KOPT-K1 (cell line): ENCODE measurements around the gene SCLT1.

Experiments
- H3K27ac ChIP-seq: fragments of 200-600 bp; sonication (generic); 2 replicates; pipeline ENCODE4 v1.5.1; 2016; ENCODE audit warnings: antibody characterized with exemption, mild to moderate bottlenecking, low read depth, low read length; ENCODE audit not compliant: poor library complexity, severe bottlenecking
- H3K36me3 ChIP-seq: fragments of 200-600 bp; sonication (generic); 2 replicates; pipeline ENCODE4 v1.5.1; 2017; ENCODE audit warnings: antibody characterized with exemption, mild to moderate bottlenecking, low read length, moderate library complexity; ENCODE audit not compliant: insufficient read depth
- H3K9me3 ChIP-seq: fragments of 200-600 bp; sonication (generic); 2 replicates; pipeline ENCODE4 v1.5.1; 2017; ENCODE audit warnings: antibody characterized with exemption, low read length, mild to moderate bottlenecking; ENCODE audit not compliant: insufficient read depth, poor library complexity, severe bottlenecking

Gene SCLT1

DNA sequence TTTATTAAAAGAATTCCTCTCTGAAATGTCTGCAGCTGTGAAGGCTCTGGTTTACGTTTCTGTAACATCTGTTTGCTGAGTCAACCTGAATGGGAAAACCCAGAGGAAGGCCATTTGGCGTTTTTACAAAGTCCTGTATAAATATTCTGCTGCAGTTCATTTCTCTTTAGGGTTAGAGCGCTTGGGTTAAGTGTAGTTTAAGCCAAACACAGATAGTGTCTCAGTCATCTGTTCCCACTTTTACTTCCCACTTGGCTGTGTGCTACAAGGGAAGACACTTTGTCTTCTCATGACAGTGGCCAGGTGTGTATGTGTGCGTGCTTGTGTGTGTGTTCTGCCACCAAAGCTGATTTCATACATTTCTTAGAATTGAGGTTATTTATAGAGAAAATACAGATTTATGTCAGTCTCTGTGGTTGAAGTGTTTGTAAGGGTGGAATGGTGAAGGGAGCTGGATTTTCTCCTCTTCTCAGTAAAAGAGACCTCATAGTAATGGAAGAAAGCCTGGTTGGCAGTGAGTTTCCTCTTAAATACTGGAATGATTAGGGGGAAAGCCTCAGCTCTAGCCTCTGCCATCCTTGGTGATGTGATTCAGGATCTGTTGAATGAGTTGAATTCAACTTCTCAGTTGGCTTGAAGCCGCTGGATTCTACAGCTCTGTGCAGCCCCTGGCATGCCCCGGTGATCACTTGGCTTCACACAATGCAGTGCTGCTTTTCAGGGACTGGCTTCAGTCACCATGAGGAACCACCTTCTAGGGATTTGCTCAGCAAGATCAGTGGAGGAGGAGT is 233.3 kb downstream of the SCLT1 start:
- no peak overlapping the region for H3K27ac ChIP-seq
- H3K36me3 ChIP-seq: peaks cover 100% of the 10 kb centered on the region
- H3K9me3 ChIP-seq: no peaks in the 10 kb centered on the region

DNA sequence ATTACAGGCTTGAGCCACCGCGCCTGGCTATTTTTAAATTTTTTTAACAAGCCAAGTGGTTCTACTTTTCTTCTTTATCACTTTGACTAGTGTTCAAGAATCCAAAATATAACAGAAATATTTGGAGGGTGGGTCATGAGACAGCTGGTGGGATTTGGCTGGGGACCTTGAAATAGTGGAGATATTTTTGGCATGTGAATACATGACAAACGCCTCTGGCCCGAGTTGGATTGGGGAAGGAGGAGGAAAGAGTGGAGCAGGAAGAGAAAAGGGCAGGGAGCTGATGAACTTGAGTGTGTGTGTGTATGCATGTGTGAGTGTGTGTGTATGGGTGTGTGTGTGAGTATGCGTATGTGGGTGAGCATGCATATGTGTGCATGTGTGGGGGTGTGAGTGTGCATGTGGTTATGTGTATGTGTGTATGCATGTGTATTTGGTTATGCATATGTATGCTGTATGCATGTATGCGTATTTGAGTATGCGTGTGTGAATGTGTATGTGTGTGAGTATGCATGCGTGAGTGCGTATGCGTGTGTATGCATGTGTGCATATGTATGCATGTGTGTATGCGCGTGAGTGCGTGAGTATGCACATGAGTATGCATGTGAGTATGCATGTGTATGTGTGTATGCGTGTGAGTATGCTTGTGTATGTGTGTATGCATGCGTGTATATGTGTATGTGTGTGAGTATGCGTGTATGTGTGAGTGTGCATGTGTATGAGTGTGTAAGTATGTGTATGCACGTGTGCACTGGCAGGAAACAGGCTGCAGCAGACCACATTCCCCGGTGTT is 234.3 kb downstream of the SCLT1 start:
- peaks cover 99% of the 10 kb centered on the region for H3K36me3 ChIP-seq

DNA sequence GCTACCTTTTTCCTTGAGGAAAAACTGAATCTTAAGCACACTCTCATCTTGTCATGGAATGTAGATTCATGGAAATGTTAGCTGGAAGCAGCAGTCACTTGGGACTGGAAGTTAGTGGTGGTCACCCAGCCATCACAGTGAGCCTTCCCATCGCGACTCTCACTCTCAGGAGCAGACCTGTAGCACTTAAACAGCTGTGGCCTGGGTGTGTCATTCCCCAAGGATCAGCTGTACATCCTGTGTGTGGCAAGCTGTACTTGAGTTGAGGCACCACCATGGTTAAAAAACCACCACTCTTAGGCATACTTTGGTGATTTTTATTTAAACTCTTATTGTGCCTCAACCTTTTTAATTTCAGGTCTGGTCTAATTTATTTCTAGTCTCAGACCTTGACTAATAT is 237.1 kb downstream of the SCLT1 start:
- peaks cover 99% of the 10 kb centered on the region for H3K36me3 ChIP-seq
- no peaks in the 10 kb centered on the region for H3K9me3 ChIP-seq
- no peak overlapping the region for H3K27ac ChIP-seq

More for the DNA sequence above, 234.3 kb downstream of the SCLT1 start:
- no peak overlapping the region for H3K27ac ChIP-seq
- no peaks in the 10 kb centered on the region for H3K9me3 ChIP-seq

DNA sequence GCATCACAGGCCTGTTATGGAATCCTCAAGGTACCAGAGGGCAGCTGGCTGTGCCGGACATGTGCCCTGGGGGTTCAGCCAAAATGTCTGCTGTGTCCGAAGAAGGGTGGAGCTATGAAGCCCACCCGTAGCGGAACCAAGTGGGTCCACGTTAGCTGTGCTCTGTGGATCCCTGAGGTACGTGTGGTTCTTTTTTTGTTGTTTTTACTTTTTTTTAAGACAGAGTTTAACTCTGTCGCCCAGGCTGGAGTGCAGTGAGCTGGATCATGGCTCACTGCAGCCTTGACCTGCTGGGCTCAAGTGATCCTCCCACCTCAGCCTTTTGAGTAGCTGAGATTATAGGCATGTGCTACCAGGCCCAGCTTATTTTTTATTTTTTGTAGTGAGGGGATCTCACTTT is 237.7 kb downstream of the SCLT1 start:
- Histone ChIP-seq H3K9me3 (no peaks in the 10 kb centered on the region), H3K27ac (no peak overlapping the region), H3K36me3 (peaks cover 99% of the 10 kb centered on the region)

DNA sequence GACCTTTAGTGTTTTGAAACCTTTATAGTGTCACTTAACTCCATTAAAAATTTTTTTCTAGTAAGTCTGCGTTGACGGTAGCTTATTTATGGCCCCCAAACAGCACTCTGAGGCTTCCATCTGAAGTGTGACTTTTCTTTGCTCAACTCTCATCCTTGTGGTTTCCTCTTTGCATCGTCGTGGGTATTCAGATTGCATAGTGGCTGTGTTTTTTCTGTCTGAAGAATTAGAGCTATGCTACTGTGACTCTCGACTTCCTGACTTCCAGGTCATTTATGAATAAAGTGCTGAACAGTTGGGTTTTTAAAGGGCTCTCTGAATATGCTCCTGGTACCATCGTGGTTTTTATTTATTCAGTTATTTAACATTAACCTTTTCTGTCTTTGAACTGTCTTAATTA is 238.9 kb downstream of the SCLT1 start:
- Histone ChIP-seq H3K36me3 (peaks cover 99% of the 10 kb centered on the region), H3K27ac (peak overlapping the region; percentile 47), H3K9me3 (no peaks in the 10 kb centered on the region)

DNA sequence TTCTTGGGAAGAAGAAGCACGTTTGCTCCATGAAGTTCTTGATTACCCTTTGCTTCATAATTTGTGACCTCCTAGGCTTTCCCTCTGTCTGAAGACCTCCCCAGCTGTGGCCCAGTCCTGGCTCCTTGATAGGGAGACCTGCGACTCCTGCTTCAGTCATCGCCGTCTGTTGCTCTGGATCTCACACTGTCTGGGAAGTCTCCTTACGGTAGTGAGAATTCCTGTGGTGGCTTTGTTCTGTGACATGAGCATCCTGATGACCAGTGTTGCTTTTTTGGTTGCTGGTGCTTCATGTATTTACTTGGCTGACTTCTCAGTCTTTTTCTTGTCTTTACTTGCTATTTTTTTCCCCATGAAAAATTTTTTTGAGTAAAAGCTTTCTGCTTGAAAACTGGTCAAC is 239.6 kb downstream of the SCLT1 start:
- H3K36me3 ChIP-seq: peaks cover 99% of the 10 kb centered on the region
- H3K27ac ChIP-seq: peak overlapping the region; percentile 47
- H3K9me3 ChIP-seq: no peaks in the 10 kb centered on the region

DNA sequence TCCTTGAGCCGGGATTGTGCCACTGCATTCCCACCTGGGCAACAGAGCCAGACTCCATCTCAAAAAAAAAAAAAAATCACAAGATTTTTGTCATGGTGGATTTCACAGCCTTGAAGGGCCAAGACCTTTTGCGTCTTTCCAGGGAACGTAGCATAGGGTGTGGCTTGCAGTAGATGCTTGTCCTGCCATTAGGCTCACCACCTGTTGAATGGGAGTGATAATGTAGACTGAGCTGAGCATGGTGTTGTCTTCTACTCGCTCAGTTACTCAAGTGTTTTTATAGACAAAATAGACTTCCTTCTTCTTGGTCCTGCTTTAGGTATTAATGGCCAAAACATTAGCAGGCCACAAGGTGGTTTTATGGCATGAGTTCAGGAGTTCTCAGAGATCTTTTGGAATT is 243.1 kb downstream of the SCLT1 start:
- H3K36me3 ChIP-seq: peaks cover 99% of the 10 kb centered on the region
- H3K27ac ChIP-seq: no peak overlapping the region
- H3K9me3 ChIP-seq: no peaks in the 10 kb centered on the region

DNA sequence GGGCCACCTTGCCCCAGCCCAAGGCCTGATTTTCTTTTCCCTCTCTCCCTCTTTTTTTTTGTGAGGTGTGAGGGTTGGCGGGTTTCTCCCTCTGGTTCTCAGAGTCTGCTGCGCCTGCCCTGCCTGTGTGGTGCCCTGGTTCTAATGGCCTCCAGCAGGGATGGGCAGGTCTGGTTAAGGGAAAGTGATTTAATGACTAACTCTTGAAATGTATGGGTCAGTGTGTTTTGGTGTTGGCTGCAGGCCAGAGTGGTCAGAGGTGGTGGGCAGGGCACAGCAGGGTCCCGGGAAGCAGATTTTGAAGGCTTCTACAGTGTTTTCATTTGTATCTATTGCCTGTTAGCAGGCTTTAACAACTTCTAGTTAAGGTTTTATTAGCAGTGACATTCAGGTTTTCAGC is 244.9 kb downstream of the SCLT1 start:
- no peaks in the 10 kb centered on the region for H3K9me3 ChIP-seq
- no peak overlapping the region for H3K27ac ChIP-seq
- peaks cover 100% of the 10 kb centered on the region for H3K36me3 ChIP-seq

DNA sequence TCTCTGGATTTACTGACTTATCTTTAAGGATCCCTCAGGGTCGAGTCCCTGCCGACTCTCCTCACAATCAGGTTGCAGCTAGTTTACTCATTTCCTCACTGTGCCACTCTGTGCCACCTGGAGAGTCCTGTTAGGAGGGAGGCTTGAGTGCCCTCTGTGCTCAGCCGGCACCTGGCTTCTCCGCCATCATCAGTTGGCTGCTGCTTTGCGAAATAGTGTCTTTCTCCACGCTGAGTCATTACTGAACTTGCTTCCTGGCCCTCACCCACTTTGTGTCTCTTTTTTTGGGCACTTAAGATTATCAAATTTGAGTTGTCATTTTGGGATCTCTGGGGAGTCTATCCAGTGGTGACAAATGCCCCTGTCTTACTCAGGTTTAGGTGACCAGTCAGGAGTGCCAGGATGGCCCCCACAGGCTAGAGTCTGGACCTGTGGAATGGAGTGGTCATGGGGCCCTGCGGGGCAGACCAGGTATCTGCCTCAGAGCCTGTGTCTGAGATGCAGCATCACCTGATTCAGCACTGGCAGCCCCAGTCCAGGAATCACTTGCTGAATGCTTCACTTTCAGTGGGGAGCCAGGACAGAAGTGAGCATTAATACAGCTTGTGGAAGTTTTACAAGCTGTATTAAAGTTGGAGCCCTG is 246.1 kb downstream of the SCLT1 start:
- no peak overlapping the region for H3K27ac ChIP-seq
- H3K36me3 ChIP-seq: peaks cover 100% of the 10 kb centered on the region
- no peaks in the 10 kb centered on the region for H3K9me3 ChIP-seq

DNA sequence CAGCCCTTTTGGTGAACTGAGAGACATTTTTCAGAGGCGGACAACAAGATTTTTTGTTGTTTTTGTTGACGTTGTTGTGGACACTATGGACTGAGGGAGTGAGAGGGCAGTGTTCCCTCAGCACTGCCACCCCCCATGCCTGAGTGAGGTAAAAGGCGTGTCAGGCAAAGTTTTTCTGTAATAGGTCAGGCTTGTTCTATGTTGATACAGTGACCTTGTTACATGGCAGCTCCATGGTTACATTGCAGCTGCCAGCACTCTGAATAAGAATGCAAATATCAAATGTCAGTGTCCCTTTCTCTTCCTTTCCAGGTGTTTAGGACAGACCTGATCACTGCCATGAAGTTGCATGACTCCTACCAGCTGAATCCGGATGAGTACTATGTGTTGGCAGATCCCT is 247.3 kb downstream of the SCLT1 start:
- Histone ChIP-seq H3K27ac (no peak overlapping the region), H3K9me3 (no peaks in the 10 kb centered on the region), H3K36me3 (peaks cover 100% of the 10 kb centered on the region)

DNA sequence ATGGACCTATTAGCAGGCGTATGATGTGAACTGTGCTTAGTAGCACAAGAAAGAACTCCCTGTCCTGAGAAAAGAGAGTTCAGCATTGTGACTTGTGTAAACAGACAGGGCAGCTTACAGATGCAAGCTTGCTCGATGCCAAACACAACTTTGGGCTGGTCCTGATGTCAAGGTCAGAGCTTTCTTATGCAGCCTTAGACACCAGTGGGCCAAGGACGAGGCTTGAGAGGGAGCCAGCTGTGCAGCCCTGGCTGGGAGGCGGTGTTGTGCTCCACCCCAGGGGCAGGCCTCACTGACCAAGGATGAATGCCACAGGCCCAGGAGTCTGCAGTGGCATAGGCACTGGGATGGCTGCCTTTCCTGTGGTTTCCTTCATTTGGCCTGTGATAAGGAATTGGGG is 248.4 kb downstream of the SCLT1 start:
- peaks cover 97% of the 10 kb centered on the region for H3K36me3 ChIP-seq
- no peaks in the 10 kb centered on the region for H3K9me3 ChIP-seq
- no peak overlapping the region for H3K27ac ChIP-seq

DNA sequence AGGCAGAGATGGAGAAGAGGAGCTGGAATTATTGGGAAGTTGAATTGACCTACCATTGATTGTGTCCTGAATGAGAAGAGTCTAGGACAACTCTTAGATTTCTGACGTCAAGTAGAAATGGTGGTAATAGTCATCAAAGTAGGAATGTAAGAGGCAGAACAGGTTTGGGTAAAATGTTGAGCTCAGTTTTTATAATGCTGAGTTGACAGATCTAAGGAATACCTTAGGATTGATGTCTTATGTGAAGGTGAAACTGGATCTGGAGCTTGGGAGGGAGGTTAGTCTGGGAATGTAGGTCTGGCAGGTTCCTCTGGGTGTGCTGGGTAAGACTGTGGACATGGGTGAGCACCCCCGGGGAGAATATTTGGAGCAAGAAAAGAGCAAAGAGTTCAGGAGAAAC is 251.9 kb downstream of the SCLT1 start:
- Histone ChIP-seq H3K36me3 (peaks cover 94% of the 10 kb centered on the region), H3K27ac (no peak overlapping the region), H3K9me3 (no peaks in the 10 kb centered on the region)

DNA sequence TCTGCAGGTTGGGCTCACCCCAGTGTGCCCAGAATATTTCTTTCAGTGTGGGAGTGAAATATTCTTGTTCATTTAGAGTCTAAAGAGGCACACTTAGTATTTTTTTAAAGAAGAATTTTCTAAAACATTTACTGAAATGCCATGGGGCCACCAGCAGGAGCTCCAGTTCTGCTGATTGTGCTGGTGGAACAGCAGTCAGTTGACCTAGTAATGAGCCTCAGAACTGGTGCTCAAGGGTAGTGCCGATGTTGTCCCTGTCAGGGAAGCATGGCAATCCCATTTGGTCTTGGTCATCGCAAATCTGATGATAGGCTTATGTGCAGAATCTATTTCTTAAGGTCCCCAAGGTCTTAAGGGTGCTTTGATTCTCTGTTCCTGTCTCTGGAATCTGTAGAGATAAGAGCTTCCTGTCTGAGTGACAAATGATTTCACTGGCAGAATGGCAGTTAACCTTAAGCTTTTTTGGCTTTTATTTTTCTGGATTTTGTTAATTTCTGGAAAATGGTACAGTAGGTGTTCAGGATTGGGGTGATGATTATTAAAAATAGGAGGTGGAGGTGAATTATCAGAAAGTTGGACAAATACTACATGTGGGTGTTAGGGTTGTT is 252.5 kb downstream of the SCLT1 start:
- Histone ChIP-seq H3K27ac (no peak overlapping the region), H3K36me3 (peaks cover 93% of the 10 kb centered on the region), H3K9me3 (no peaks in the 10 kb centered on the region)

DNA sequence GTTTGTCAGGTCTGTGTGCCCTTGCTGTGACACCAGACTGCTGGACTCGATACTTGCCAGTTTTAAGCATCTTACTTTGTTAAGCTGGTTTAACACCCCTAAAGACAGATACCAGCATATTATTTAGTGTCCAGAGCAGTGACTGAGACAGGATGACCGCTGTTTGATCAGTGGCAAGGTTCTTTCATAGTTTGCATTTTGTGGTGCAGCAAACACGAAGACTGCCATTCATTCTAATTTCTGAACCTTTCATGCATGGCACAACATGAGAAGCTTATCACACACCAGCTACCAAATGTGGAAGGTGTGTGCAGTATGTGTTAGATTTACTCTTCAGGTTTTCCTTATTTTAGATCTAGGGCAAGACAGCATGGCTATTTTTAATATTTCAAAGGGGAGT is 255.7 kb downstream of the SCLT1 start:
- peaks cover 93% of the 10 kb centered on the region for H3K36me3 ChIP-seq
- no peak overlapping the region for H3K27ac ChIP-seq
- no peaks in the 10 kb centered on the region for H3K9me3 ChIP-seq

DNA sequence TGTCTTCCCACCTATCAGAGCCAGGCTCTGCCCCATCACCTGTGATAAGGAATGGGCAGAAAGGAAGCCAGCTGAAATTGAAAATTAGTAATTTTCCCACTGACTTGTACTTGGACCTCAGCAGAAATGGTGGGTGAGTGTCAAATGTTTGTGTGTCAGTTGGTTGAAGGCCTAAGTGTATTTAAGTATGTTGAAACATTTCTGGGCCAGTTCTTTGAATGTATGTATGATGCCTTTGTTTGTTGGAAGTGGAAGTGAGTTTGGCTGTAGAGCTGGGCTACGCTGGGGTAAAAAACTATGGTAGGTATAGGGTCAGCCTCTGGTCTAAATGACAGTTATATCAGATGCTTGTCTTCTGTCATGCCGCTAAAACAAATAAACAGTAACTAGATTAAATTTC is 256.1 kb downstream of the SCLT1 start:
- H3K27ac ChIP-seq: no peak overlapping the region
- peaks cover 93% of the 10 kb centered on the region for H3K36me3 ChIP-seq
- no peaks in the 10 kb centered on the region for H3K9me3 ChIP-seq
